Measurements from ENCODE around the gene EXOC6B.

EXOC6B gene

GRCh38 chr2:72731116-72731515 is 94.7 kb downstream of the EXOC6B start:
- ATAC-seq (no peak), DNase-seq (no peak)

- DNase-seq, result no peak
- ATAC-seq, result no peak
Measured at GRCh38 chr2:72727356-72727755, 98.5 kb downstream of the EXOC6B start.

- no peak for ATAC-seq
Measured at GRCh38 chr2:72723769-72724370, 102.0 kb downstream of the EXOC6B start.

DNA sequence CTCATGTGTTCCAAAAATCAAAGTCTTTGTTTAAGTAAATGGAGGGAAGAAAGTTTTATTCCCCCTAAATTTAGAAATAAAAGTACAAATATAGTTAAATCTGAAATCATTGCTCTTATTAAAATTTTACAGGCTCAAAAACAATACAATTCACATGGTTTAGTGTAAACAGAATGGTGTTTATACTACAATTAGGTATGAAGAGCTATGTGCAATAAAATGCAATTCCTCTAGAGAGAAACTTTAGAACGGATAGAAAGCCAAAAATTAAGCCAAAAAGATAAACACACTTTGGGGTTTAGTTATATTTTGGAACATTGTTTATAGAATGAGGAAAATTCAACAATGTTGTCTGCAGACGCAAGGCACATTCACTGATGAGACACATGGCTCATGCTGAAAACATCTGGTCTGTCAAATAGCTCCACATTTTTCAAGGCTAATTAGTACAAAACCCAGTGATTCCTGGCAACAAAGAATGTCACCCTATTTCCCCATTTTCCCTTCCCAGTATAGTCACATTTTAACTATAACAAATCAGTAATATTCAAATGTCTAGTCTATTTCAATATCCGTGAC is 103.3 kb downstream of the EXOC6B start:
- DNase-seq, result no peak
- no peak for ATAC-seq

More at GRCh38 chr2:72723769-72724370, 102.0 kb downstream of the EXOC6B start:
- no peak for DNase-seq

DNA sequence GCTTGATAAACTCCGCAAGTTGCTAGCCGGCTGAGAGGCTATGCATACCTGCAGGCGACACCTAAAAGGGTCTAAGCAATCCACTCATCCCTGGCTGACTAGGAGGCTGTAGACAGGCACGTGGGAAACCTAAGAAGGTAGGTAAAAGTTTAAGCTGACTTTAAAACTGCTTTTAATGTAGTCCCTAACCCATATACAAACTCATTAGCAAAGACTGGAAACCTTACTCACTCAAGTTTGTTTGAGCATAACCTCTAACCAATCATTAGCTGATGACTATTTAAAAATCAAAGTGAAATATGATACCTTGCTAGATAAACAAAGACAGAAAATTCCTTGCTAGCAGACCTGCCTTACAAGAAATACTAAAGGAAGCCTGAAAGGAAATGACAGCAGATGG is 106.4 kb downstream of the EXOC6B start:
- DNase-seq, result no peak
- ATAC-seq, result no peak

DNA sequence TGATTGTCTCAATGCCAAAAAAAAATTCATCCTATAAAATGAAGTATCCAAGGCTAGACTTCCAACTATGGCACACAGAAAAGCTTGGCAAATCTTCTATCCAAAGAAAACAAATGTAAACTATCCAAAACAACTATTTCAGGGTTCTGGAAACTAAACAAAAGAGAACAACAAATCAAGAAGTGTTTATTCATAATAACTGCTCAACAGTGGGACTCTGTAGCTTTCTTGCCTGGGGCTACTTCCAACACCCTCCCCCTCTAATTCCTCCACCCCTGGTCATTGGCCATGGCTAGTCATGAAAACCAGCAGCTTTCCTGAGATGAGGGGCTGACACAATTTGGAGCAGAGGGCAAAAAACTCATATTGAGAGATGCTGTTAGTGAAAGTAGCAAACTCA is 107.0 kb downstream of the EXOC6B start:
- ATAC-seq (no peak), DNase-seq (no peak)

GRCh38 chr2:72716601-72717000 is 109.2 kb downstream of the EXOC6B start:
- ATAC-seq, result no peak

GRCh38 chr2:72713857-72714256 is 112.0 kb downstream of the EXOC6B start:
- ATAC-seq (no peak), DNase-seq (no peak)

More at GRCh38 chr2:72716601-72717000, 109.2 kb downstream of the EXOC6B start:
- DNase-seq, result no peak

DNA sequence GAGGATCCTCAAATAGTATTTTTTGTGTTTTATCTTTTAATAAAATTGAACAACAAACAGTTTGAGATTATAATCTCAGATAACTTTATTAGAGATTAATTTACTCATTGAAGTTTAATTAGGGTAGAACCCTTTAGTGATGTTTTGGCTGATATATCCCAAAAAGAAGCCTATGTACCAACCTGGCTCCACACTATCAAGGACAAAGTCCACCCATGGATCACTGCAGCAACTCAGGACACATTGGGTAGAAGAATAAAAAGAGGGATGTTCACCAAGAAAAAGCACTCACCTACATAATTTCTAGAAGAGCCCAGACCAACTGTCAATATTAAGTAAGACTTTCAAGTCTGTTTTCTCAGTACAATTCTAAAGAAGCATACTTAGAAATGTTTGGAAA is 112.9 kb downstream of the EXOC6B start:
- ATAC-seq (no peak), DNase-seq (no peak)

- no peak for DNase-seq
- no peak for ATAC-seq
Measured at GRCh38 chr2:72712304-72712703, 113.5 kb downstream of the EXOC6B start.

DNA sequence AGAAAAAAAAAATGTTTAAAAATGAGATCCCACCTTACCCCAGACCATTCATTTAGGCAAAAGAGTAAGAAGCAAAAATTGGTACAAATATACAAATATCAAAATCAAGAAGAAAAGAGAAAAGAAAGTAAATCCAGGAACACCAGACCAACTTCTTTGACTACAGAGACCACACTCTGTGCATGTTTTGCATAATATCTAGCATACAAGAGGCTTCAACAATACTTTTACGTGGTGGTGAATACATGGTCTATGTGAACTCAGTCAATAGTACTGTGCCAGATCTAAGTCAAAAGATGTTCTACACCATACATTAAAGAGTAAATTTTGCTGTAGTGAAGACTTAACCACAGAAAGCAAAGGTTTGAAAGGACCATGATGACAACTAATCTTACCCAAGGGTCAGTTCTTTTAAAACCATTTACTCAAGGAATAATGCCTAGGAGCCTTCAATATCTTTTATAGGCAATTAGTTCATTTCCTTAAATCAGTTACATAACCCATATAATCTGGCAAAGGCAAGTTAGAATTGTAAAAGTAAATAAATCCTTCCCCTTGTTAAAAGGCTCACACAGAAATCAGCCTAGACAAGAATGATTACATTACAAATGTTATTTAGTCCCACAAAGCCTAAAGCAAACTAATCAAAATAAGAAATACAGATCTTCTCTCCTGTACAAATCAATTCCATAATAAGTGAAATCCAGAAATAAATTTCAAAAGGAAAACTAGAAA is 115.2 kb downstream of the EXOC6B start:
- no peak for DNase-seq
- no peak for ATAC-seq

DNA sequence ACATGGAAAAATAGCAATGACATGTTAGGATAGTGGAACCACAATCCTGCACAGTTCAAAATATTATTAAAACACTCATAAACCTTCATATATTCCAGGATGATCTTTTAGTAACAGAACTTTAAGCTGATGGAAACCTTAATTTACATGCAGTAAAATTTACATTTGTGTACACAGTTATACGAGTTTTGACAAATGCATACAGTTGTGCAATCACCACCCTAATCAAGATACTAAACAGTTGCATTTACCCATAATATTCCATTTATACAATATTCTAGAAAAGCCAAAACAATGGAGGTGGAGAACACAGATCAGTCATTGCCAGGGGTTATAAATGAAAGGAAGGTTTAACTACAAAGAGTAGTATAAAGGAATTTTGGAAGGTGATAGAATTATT is 117.6 kb downstream of the EXOC6B start:
- DNase-seq, result no peak
- no peak for ATAC-seq

DNA sequence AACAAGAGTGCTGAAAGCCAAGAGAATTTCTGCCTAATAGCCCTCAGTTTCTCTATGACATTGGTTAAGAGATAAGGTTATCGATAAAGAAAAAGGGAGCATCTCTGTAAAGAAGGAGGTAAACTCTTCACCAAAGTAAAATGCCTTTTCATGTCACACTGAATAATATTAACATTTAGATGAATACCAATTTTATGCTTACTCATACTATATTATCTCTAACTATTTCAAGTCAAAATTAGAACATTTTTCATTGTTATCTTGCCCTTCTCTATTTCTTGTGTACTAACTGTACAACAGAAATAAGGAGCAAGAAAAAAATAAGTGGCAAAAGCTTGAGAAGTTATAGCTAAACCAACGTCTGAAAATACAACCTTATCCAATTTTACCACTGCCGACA is 127.5 kb downstream of the EXOC6B start:
- DNase-seq (no peak), ATAC-seq (no peak)

GRCh38 chr2:72696559-72696958 is 129.3 kb downstream of the EXOC6B start:
- no peak for ATAC-seq

DNA sequence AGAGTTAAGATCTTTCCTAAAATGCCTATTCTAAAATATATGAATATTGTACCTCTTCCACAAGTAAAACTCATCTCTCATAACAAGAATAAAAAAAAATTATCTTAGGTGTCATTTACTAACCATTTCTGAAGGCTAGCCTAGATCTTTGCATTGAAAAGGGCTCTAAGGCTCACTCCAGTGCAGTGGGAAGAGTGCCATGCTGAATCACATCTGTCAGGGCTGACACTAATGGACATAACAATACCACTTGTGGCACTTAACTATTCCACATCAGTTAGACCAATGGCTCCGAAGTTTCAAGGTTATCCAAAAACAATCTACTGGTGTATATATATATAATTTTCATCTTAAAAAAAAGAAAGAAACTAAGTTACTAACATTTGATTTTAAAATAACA is 130.2 kb downstream of the EXOC6B start:
- DNase-seq, result no peak
- no peak for ATAC-seq

More at GRCh38 chr2:72696559-72696958, 129.3 kb downstream of the EXOC6B start:
- DNase-seq, result no peak

DNA sequence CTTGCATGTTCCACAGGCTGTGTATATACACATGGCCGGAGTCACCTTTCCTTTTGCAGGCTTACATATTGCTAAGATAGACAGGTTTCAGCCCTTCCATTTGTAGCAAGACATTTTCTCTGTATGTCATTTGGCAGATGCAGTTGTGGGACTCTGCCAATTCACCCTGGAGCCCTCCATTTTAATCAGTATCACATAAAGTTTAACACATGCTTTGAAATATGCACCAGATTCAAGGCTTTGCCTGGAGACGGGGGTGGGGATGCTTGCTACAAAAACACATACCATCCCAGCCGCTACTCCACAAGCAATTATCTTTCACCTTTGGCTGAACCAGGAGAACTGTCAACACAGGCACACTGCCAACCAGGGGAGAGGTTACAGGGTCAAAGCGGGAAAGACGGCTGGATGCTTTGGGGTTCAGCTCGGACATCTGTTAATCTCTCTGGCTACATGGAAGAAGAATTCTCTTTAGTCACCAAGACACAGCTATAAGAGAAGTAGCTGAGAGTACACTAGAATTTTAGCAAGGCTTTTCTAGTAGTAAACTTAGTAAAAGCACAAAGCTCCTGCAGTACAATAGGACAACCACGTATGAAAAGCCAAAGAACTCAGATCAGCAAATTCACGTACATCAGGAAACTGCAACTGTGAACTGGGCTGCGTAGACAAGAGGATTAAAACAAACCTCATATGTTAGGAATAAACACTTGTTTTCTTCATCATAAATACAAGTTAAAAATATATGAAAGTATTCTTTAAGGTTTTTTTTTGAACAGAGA is 130.9 kb downstream of the EXOC6B start:
- DNase-seq (no peak), ATAC-seq (no peak)

DNA sequence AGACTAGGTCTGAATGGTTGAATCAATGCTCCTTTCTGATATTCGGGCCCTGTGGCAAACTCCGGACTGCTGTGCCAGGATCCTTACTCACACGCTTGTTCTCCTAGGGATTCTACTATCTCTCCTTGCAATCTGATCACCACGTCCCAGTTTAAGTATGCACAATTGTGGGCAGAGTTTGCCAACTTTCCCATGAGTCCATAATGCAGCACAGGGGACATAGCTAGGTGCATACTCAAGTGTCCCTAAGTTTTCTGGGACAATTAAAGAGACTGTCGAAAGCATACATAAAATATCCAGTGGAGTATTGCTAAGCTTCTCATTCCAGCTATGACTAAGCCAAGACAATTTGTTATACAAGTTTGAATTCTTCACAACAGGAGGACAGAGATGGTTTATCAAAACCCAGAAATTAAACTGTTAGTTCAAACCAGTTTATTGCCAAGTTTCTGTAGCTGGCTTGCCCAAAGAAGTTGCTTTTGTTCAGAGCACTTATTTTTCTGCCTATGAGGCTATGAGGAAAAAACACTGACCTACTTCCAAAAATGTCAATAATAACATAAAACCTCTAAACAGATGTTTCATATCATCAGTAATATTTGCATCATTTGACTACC is 136.1 kb downstream of the EXOC6B start:
- DNase-seq (no peak), ATAC-seq (no peak)

- ATAC-seq, result no peak
- no peak for DNase-seq
Measured at GRCh38 chr2:72685638-72686213, 140.1 kb downstream of the EXOC6B start.

- DNase-seq, result no peak
- no peak for ATAC-seq
Measured at GRCh38 chr2:72682061-72682460, 143.8 kb downstream of the EXOC6B start.

DNA sequence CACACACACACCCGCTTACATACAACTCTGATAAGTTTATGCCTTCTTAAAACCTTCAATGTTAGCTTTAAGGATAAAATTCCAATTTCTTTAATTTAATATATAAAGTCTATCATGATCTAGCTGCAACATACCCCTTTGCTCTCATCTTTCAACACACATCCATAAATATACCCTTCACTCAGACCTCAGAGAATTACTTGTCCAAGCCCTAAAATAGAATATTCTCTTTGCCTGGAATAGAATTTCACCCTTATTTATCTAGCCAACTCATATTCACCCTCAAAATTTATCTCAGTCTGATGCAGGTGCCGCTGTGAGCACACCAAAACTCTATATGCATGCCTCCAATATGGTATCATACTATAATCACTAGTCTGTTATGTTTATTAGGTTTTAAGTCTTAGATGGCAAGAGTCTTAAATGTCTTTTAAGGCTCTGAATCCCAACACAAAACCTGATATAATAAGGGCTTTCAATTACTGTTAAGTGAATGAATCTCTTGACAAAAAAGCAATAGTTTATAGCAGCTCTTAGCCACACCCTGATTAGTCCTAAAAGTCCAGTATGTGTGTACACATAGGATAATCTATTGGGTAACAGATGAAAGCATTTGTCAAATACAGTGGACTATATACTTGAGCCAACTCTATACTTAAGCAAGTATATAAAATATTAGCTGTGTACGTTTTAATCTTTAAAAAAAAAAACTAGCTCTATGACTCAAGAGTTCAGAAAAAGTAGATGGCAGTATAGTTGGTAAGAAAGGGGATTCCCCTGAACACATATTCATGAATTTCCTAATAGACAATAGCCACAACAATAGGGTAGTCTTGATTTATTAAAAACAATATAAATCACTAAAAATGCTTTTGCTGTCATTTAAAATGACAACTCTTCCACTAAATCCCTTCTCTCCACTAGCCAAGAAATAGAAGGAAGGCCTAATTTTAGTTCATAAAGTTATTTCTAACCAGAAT is 144.5 kb downstream of the EXOC6B start:
- DNase-seq (no peak), ATAC-seq (no peak)

DNA sequence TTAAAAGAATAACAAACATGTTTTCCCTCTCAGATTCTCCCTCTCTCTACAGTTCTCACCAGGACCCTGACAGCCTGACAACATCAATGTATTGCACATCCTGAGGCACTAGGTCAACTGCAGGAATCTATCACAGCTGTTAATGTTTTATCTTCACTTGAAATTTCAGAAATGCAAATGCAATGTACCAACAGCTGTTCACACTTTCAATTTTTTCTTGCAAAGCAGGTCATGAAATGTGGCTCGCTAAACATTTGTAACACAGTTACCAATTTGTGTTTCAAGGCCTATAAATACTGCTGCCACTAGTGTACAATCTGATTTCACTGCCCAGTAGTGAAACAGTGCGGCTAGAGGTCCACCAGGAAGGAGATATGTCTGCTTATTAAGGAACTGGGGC is 147.8 kb downstream of the EXOC6B start:
- ATAC-seq (no peak), DNase-seq (no peak)

Data from stimulated activated naive CD8-positive, alpha-beta T cell treated with anti-CD3 and anti-CD28 coated beads, Interleukin-15, Interleukin-2, amounts not matched to agents 100 U/mL and 50 U/mL, for 24 hours (primary cell).